NCI-H146 treated with DMSO at 0.1 percent for 48 hours (cell line): ENCODE results near the gene DNAJC11.

Source experiments
- DNase-seq: peaks from one replicate; lab custom pipeline; 2025; ENCODE audit not compliant: unreplicated experiment; lab: John Stamatoyannopoulos, UW

The DNAJC11 gene

GRCh38 chr1:6625584-6626149, 75.9 kb downstream of the DNAJC11 start:
- no peak for DNase-seq

GRCh38 chr1:6624710-6625583, 76.7 kb downstream of the DNAJC11 start, which contains the start of gene THAP3:
TSS of gene THAP3 (plus strand) at chr1:6624868. CDS start at chr1:6625219, 351 bp downstream.
- DNase-seq: peak; percentile 17

- no peak for DNase-seq
Measured at GRCh38 chr1:6623269-6623965, 78.2 kb downstream of the DNAJC11 start.

GRCh38 chr1:6622396-6623152, 79.0 kb downstream of the DNAJC11 start:
- DNase-seq: no peak

- no peak for DNase-seq
Measured at GRCh38 chr1:6621429-6622391, 79.9 kb downstream of the DNAJC11 start.

- DNase-seq: no peak
Measured at GRCh38 chr1:6619045-6619444, 82.6 kb downstream of the DNAJC11 start.

- no peak for DNase-seq
Measured at GRCh38 chr1:6614929-6615785, 86.5 kb downstream of the DNAJC11 start.

GRCh38 chr1:6614019-6614928, 87.3 kb downstream of the DNAJC11 start:
- DNase-seq: no peak

- peak; percentile 89 for DNase-seq
Measured at GRCh38 chr1:6613361-6614018, 88.1 kb downstream of the DNAJC11 start, which contains the start of gene PHF13. TSS of gene PHF13 (plus strand) at chr1:6613731. CDS start at chr1:6614067, 336 bp downstream.

- DNase-seq: no peak
Measured at GRCh38 chr1:6612641-6613360, 88.8 kb downstream of the DNAJC11 start.

GRCh38 chr1:6603915-6604558, 97.6 kb downstream of the DNAJC11 start:
- no peak for DNase-seq

GRCh38 chr1:6603238-6603914, 98.2 kb downstream of the DNAJC11 start:
- DNase-seq: no peak

GRCh38 chr1:6602669-6603237, 98.9 kb downstream of the DNAJC11 start, which contains the start of gene KLHL21:
TSS of gene KLHL21 (minus strand) at chr1:6602869. CDS start at chr1:6602817, 52 bp downstream.
- DNase-seq: peak; percentile 8

GRCh38 chr1:6601923-6602668, 99.5 kb downstream of the DNAJC11 start:
- peak; percentile 10 for DNase-seq
